Testis (tissue), 2 donors: ENCODE data around the gene MAP4K2.

Experiments used
- CTCF ChIP-seq, 3 experiments: fragments of 450-650 bp in 2 of 3; fragments of 200-600 bp in 1 of 3; sonication (generic) in 1 of 3; IDR thresholded peaks; one replicate each; pipeline ENCODE4 v1.5.1; 2016 to 2019; ENCODE audit warnings: antibody characterized with exemption in 3 of 3, mild to moderate bottlenecking in 2 of 3, moderate library complexity in 1 of 3
- POLR2A ChIP-seq: fragments of 450-650 bp; IDR thresholded peaks from one replicate; pipeline ENCODE4 v1.6.1; 2017; ENCODE audit warnings: antibody characterized with exemption, mild to moderate bottlenecking, moderate library complexity

GRCh38 chr11:64762674-64763525, 40.1 kb downstream of the MAP4K2 start:
- TF ChIP-seq CTCF (IDR thresholded peaks at IDR 0.05), result no peak
- no peak for TF ChIP-seq POLR2A
